ENCODE measurements around the gene ACOT8.

The ACOT8 gene

DNA sequence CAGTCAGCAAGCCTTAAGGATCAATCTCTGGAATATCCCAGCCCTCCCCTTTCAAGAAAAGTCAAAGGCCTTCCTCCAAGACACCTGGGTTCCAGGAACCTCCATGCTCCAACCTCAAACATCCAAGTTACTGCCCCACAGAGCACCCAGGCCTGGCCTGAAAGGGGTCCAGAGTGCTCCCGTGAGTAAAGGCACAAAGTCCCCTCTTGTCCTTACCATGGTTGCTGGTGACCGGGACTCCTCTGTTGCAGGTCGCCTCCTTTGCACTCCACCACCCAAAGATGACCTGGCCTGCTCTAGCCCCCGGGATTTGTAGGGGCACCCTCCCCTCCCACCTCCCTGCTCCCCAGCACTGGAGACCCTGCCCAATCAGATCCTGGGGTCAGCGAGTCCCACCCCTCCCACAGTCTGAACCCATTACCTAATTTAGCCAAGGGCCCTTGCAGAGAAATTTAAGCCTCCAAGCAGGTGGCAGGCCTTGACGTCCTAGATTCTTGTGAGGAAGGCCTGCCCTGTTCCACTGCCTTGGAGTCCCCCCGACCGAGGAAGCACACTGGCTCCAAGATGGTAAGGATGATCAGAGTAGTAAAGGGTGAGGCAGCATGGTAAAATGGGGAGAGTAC is 30.1 kb downstream of the ACOT8 start, which contains the start of gene TNNC2:
Gene TNNC2 (minus strand): TSS at position 283 of the 623 bp plus-strand sequence. CDS start 64 bp downstream, at position 219.
- Histone ChIP-seq H3K4me3 (ENCODE audit: low read depth in 1 of 2, low read length in 2 of 2) (no peak within 1 kb of the TSS), H3K4me2 (ENCODE audit: insufficient read depth, low read length) (no peak within 1 kb of the TSS), H4K20me1 (ENCODE audit: insufficient read depth, low read length) (no peaks in the 10 kb centered on the region), H3K9me3 (ENCODE audit: insufficient read depth, low read length, severe bottlenecking) (no peaks in the 10 kb centered on the region), H3K27ac (ENCODE audit: low read length) (no peak within 1 kb of the TSS), H3K4me1 (ENCODE audit: insufficient read depth, low read length) (no peaks in the 10 kb centered on the region), H3K27me3 (ENCODE audit: insufficient read depth, low read length, poor library complexity) (peaks cover 4% of the 10 kb centered on the region), H3K9ac (ENCODE audit: low read depth, low read length) (no peak within 1 kb of the TSS), H3K79me2 (ENCODE audit: insufficient read depth, low read length) (no peaks in the 10 kb centered on the region), H3K36me3 (ENCODE audit: insufficient read depth, low read length) (no peaks in the 10 kb centered on the region), H2AFZ (ENCODE audit: low read depth, low read length) (no peak within 1 kb of the TSS)
- no peak for DNase-seq
- TF ChIP-seq, protein P1, sequence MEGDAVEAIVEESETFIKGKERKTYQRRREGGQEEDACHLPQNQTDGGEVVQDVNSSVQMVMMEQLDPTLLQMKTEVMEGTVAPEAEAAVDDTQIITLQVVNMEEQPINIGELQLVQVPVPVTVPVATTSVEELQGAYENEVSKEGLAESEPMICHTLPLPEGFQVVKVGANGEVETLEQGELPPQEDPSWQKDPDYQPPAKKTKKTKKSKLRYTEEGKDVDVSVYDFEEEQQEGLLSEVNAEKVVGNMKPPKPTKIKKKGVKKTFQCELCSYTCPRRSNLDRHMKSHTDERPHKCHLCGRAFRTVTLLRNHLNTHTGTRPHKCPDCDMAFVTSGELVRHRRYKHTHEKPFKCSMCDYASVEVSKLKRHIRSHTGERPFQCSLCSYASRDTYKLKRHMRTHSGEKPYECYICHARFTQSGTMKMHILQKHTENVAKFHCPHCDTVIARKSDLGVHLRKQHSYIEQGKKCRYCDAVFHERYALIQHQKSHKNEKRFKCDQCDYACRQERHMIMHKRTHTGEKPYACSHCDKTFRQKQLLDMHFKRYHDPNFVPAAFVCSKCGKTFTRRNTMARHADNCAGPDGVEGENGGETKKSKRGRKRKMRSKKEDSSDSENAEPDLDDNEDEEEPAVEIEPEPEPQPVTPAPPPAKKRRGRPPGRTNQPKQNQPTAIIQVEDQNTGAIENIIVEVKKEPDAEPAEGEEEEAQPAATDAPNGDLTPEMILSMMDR (IDR thresholded peaks at IDR 0.05; ENCODE audit: borderline replicate concordance, extremely low read depth, low read length, poor library complexity, severe bottlenecking) = no peak
- TF ChIP-seq EZH2 (IDR thresholded peaks at IDR 0.05; ENCODE audit: borderline replicate concordance, low read depth, low read length, severe bottlenecking) = no peak
- no peak for ATAC-seq (ENCODE audit: insufficient read depth, low read depth)

DNA sequence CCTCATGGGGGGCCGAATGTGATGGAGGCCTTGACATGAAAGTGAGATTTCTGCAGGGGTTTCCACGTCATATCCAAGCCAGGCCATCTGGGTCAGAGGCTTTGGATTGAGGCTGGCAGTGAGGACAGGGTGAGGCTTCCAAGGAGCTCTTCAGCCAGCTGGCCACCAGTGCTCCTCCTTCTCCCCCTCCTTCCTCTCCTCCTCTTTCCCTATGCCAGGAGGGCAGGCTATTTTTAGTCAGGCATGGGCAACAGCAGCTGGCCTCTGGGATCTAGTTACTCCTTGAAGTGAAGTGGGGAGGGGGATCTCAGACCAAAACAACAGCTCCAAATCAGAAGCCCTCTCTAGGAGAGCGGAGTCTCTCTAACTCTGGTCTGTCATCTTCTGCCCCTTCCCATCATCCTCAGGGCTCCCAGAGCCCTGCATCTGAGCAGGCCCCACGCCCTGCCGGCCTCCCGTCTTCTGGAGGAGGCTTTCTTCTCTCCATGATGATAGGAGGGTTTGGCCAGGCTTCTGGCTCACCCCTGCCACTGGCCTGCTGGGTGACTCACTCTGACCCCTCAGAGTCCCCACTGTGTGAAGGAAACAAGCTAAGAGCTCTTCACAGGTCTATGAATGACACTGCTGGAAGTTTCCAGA is 30.7 kb downstream of the ACOT8 start:
- Histone ChIP-seq H3K4me2 (ENCODE audit: insufficient read depth, low read length) (no peak overlapping the region), H3K9ac (ENCODE audit: low read depth, low read length) (no peak overlapping the region), H3K79me2 (ENCODE audit: insufficient read depth, low read length) (no peaks in the 10 kb centered on the region), H3K27ac (ENCODE audit: low read length) (no peak overlapping the region), H3K36me3 (ENCODE audit: insufficient read depth, low read length) (no peaks in the 10 kb centered on the region), H3K27me3 (ENCODE audit: insufficient read depth, low read length, poor library complexity) (peaks cover 4% of the 10 kb centered on the region), H3K4me1 (ENCODE audit: insufficient read depth, low read length) (no peaks in the 10 kb centered on the region), H2AFZ (ENCODE audit: low read depth, low read length) (no peak overlapping the region), H3K9me3 (ENCODE audit: insufficient read depth, low read length, severe bottlenecking) (no peaks in the 10 kb centered on the region), H4K20me1 (ENCODE audit: insufficient read depth, low read length) (no peaks in the 10 kb centered on the region), H3K4me3 (ENCODE audit: low read depth in 1 of 2, low read length in 2 of 2) (no peak overlapping the region)
- no peak for ATAC-seq (ENCODE audit: insufficient read depth, low read depth)
- DNase-seq = no peak
- no peak for TF ChIP-seq EZH2 (IDR thresholded peaks at IDR 0.05; ENCODE audit: borderline replicate concordance, low read depth, low read length, severe bottlenecking)
- TF ChIP-seq, protein P1 (IDR thresholded peaks at IDR 0.05; ENCODE audit: borderline replicate concordance, extremely low read depth, low read length, poor library complexity, severe bottlenecking) = no peak

DNA sequence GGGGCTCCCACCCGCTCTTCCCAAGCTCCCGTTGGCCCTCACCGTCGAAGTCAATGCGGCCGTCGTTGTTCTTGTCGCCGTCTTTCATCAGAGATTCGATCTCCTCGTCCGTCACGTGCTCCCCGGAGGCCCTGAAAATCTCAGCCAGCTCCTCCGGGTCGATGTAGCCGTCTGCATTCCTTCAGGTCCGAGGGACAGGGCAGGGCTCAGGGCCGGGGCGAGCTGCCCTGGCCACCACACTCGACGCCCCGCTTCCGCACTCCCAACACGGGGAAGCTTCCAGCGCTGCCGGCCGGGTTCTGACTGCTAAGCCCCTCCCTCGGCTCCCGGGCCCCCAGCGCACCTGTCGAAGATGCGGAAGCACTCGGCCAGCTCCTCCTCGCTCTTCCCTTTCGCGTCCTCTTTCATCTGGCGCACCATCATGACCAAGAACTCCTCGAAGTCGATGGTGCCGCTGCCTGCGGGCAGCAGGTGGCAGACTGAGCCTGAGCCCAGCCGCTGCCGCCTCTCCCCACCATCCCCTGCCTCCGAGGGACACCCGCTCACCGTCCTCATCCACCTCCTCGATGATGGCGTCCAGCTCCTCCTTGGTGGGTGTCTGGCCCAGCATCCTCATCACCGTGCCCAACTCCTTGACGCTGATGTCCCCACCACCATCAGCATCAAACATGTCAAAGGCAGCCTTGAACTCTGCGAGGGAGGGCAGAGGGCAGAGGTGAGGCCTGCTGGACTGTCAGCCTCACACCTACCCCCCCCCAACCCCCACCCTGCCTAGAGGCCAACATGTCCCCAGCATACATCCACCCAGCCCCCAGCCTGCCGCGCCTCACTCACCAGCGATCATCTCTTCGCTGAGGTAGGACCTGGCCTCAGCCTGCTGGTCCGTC is 33.0 kb downstream of the ACOT8 start:
- no peaks in the 10 kb centered on the region for H3K36me3 ChIP-seq (ENCODE audit: insufficient read depth, low read length)
- TF ChIP-seq, protein P1 (IDR thresholded peaks at IDR 0.05; ENCODE audit: borderline replicate concordance, extremely low read depth, low read length, poor library complexity, severe bottlenecking) = peak; percentile 43
- TF ChIP-seq EZH2 (IDR thresholded peaks at IDR 0.05; ENCODE audit: borderline replicate concordance, low read depth, low read length, severe bottlenecking) = no peak
- DNase-seq (no peak), ATAC-seq (ENCODE audit: insufficient read depth, low read depth) (0 out of 3 replicates have a peak, but pooled peaks have one; percentile 35)
- H4K20me1 ChIP-seq (ENCODE audit: insufficient read depth, low read length) = no peaks in the 10 kb centered on the region
- H3K9ac ChIP-seq (ENCODE audit: low read depth, low read length) = no peak overlapping the region
- H3K9me3 ChIP-seq (ENCODE audit: insufficient read depth, low read length, severe bottlenecking) = no peaks in the 10 kb centered on the region
- H3K4me3 ChIP-seq (ENCODE audit: low read depth in 1 of 2, low read length in 2 of 2) = no peak overlapping the region
- no peak overlapping the region for H2AFZ ChIP-seq (ENCODE audit: low read depth, low read length)
- no peaks in the 10 kb centered on the region for H3K79me2 ChIP-seq (ENCODE audit: insufficient read depth, low read length)
- no peaks in the 10 kb centered on the region for H3K4me1 ChIP-seq (ENCODE audit: insufficient read depth, low read length)
- H3K27ac ChIP-seq (ENCODE audit: low read length) = no peak overlapping the region
- H3K27me3 ChIP-seq (ENCODE audit: insufficient read depth, low read length, poor library complexity) = peaks cover 4% of the 10 kb centered on the region
- H3K4me2 ChIP-seq (ENCODE audit: insufficient read depth, low read length) = no peak overlapping the region
